PC-3 (cell line): ENCODE results near the gene DLK1.

Source experiments
- CTCF ChIP-seq: fragments of 300-600 bp; sonication (generic); conservative IDR thresholded peaks from 2 replicates; pipeline ENCODE4 v1.5.1; 2017; ENCODE audit warnings: antibody characterized with exemption, low read depth, mild to moderate bottlenecking, low read length
- EZH2phosphoT487 ChIP-seq: fragments of 300-600 bp; sonication (generic); IDR thresholded peaks from 2 replicates; pipeline ENCODE4 v1.6.1; 2018; ENCODE audit warnings: mild to moderate bottlenecking, antibody characterized with exemption, low read length, borderline replicate concordance

GRCh38 chr14:100733152-100733850 is 6.6 kb downstream of the DLK1 start:
- TF ChIP-seq CTCF (no peak), EZH2phosphoT487 (no peak)
